ENCODE results near the gene CYP2C18. TPM values are rescaled to one million over a fixed set of nuclear protein-coding genes. Genes with fewer than 3 reads are reported as not detected.
A peak's percentile ranks its signal among the peaks of the same experiment; 100 is the strongest.

CYP2C18 gene
- total RNA-seq, 4 donors from 2014 or later, result not detected

- no peak for TF ChIP-seq CTCF (IDR thresholded peaks at IDR 0.05)
- DNase-seq (ENCODE audit: low spot score) (no peak), ATAC-seq (ENCODE audit: low FRiP score) (no peak)
Measured at GRCh38 chr10:94687625-94688248, 4.2 kb downstream of the CYP2C18 start.

- ATAC-seq (ENCODE audit: low FRiP score) (no peak), DNase-seq (ENCODE audit: low spot score) (no peak)
- no peak for TF ChIP-seq CTCF (IDR thresholded peaks at IDR 0.05)
Measured at GRCh38 chr10:94706089-94706488, 22.6 kb downstream of the CYP2C18 start.

- ATAC-seq (ENCODE audit: low FRiP score) (no peak), DNase-seq (ENCODE audit: low spot score) (no peak)
- no peak for TF ChIP-seq CTCF (IDR thresholded peaks at IDR 0.05)
Measured at GRCh38 chr10:94710578-94710977, 27.0 kb downstream of the CYP2C18 start.

DNA sequence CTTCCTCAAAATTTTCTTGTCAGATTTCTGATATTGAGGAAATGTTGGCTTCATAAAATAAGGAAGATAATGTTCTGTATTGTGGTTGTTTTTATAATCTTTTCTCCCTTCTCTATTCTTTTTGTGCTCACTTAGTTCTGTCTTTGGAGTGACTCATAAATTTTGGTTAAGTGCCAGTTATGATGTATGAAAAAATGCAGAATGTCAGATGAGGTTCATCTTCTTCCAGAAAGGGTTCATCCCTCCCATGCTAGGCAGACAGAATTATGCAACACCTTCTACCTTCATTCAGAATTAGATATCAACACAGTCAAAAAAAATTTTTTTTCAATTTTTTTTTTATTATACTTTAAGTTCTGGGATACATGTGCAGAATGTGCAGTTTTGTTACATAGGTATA, 42.3 kb downstream of the CYP2C18 start:
- ATAC-seq (ENCODE audit: low FRiP score), result peak; percentile 66
- TF ChIP-seq CTCF (IDR thresholded peaks at IDR 0.05), result no peak
- no peak for DNase-seq (ENCODE audit: low spot score)

GRCh38 chr10:94735197-94735596, 51.7 kb downstream of the CYP2C18 start:
- ATAC-seq (ENCODE audit: low FRiP score), result no peak
- DNase-seq (ENCODE audit: low spot score), result no peak
- TF ChIP-seq CTCF (IDR thresholded peaks at IDR 0.05), result no peak

GRCh38 chr10:94738588-94738987, 55.1 kb downstream of the CYP2C18 start:
- ATAC-seq (ENCODE audit: low FRiP score) (no peak), DNase-seq (ENCODE audit: low spot score) (no peak)
- no peak for TF ChIP-seq CTCF (IDR thresholded peaks at IDR 0.05)

DNA sequence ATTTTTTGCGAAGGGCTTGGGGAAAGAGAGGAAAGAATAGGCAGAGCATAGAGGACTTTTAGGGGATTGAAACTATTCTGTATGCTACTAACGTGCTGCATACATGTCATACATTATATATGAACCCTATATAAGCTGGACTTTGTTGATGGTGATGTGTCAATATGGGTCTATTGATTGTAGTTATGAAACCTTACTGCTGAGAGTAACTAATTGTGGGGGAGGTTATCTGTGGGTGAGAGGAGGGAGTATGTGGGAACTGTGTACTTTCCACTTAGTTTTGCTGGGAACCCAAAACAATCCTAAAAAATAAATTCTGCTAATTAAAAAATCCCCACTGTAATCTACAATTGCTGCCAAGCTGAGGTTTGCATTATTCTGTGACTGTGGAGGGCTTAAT, 63.6 kb downstream of the CYP2C18 start:
- no peak for DNase-seq (ENCODE audit: low spot score)
- ATAC-seq (ENCODE audit: low FRiP score), result no peak
- no peak for TF ChIP-seq CTCF (IDR thresholded peaks at IDR 0.05)

Measured in omental fat pad (tissue), 4 donors.